Stimulated activated CD4-positive, alpha-beta T cell treated with anti-CD3 and anti-CD28 coated beads, Interleukin-15, amount 100 ng/mL, for 24 hours (primary cell): Measurements from ENCODE around the gene FKRP.

Experiments
- DNase-seq: peaks from one replicate; pipeline ENCODE4 v3.0.0-alpha.2; 2020

The FKRP gene

GRCh38 chr19:46719629-46720502 lies 26.0 kb upstream of the FKRP start:
- DNase-seq: no peak

DNA sequence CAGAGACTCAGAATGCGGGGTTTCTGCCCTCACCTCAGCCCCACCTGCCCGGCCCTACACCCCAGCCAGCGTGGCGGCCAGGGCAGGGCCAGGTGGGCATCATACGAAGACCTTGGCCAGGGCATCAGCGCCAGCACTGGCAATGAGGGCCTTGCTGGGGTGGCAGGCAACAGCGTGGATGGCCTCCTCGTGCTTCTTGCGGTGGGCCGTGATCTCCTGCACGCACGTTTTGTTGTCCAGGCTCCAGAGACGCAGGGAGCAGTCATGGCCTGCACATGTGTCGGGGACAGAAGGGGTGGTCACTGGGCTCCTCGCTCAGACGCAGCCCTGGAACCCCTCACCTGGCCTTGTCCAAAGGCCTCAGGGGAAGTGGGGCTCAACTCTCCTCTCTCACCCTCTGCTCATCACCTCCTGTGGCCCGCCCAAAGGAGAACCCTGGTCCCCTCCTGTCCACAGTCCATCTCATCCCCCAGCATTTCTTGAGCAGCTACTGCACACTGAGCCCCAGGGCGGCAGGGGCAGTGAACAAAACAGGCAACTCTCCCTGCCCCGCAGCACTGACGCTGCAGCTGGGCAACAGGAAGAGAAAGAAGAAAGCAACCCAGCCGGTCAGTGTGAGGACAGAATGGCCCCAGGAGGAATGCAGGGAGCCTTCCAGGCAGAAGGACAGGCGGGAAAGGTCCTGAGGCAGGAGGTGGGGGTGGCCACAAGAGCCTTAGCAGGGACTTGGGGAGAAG lies 25.2 kb upstream of the FKRP start:
- DNase-seq: no peak

GRCh38 chr19:46721269-46722003 lies 24.4 kb upstream of the FKRP start:
- DNase-seq: no peak

DNA sequence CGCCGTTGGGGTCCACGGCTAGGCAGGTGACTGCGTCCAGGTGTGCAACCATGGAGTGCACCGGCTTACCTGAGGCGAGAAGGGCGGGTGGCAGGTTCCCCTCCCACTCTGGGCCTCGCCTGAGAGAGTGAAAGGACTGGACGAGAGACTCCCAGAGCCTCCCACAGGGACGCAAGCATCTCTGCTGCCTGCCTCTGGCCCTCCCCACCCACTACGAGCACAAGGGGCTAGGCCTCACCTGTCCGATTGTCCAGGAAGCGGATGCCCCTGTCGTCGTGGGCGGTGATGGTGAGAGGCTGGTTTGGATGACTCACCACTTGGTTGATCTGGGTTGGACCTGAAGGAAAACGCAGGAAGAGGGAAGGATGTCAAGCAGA lies 23.9 kb upstream of the FKRP start:
- DNase-seq: no peak

DNA sequence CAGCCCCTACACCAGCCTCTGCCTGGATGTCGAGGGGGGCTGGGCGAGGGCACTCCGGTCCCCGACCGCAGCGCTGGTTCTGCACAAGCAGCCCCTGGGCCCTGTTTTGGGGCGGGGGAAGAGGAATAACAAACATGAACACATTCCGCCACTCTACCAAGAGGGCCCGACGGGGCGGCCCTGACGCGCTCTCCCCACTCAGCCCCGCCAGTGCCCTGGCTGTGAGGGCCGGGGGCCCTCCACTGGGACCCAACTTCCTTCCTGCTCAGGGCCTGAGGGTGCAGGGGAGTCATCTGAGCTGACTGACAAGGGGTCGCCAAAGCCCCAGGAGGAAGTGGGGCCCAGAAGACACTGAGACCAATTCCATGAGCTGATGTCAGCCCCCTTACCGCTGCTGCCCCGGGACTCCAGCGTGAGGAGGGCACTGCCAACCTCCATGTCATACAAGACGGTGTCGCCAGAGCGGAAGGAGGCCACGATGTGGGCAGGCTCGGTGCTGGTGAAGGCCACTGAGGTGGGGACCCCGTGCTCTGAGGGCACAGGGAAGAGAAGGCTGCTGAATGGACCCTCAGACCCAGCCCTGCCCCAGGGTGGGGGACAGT lies 23.3 kb upstream of the FKRP start:
- DNase-seq: no peak

GRCh38 chr19:46723023-46723461 lies 22.8 kb upstream of the FKRP start:
- no peak for DNase-seq

DNA sequence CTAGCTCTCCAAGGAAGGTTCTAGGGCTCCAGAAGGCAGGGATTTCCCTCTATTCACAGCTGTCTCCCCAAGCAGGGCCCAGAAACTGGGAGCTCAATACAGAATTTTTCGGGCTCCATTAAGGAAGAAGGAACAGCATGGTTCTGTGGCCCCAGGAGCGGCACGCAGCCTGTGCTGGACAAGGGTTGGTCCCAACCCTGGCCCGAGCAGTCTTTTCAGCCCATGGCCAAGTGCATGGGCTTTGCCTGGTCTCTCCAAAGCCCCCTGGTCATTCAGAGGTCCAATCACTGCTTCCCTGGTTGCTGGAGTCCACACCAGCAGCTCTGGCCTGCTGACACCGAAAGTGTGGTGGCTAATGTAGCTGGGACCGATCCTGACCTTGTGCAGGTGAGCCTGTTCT lies 22.4 kb upstream of the FKRP start:
- DNase-seq: no peak

GRCh38 chr19:46724468-46724867 lies 21.4 kb upstream of the FKRP start:
- no peak for DNase-seq

- DNase-seq: no peak
Observed at GRCh38 chr19:46725036-46725820, 20.6 kb upstream of the FKRP start.

- DNase-seq: no peak
Observed at GRCh38 chr19:46725859-46726393, 19.9 kb upstream of the FKRP start.

- DNase-seq: no peak
Observed at GRCh38 chr19:46726551-46726950, 19.3 kb upstream of the FKRP start.

GRCh38 chr19:46726971-46727501 lies 18.8 kb upstream of the FKRP start:
- no peak for DNase-seq

DNA sequence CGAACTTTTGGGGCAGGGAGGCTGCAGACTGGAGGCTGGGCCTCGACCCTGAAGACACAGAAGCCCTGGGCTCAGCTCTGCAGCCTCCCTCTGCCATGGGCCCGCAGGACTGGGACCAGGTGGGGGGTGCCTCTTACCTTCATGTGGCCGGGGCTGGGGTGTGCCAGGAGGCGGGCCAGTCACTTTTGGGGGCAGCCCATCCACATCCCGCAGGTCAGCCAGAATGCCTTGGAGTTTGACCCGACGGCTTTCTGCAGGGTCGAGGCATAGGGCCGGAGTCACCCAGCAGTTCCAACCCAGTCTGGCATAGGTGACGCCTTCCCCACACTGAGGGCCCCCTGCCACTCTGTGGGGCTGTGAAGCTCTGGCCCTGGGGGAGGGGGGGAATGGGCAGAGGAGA lies 18.1 kb upstream of the FKRP start:
- DNase-seq: no peak

DNA sequence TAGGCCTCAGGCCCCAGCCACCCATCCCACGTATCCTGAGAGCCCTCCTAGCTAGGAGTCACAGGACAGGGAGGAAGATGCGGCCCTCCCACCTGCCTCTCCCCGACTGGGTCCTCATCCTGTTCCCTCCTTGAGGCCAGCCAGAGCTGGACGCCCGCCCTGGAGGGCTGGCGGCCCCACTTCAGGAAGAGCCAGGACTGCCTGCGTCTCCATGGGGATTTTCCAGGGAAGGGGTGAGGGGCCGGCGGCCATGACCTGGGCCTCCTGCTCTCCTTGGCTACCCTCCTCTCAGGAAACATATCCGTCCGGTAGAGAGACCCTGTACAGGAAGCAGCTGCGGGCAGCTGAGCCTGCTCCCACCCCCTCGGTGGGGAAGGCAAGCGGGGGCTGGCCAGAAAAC lies 17.6 kb upstream of the FKRP start:
- DNase-seq: no peak

- peak; percentile 85 for DNase-seq
Observed at GRCh38 chr19:46728693-46729339, 17.0 kb upstream of the FKRP start.

DNA sequence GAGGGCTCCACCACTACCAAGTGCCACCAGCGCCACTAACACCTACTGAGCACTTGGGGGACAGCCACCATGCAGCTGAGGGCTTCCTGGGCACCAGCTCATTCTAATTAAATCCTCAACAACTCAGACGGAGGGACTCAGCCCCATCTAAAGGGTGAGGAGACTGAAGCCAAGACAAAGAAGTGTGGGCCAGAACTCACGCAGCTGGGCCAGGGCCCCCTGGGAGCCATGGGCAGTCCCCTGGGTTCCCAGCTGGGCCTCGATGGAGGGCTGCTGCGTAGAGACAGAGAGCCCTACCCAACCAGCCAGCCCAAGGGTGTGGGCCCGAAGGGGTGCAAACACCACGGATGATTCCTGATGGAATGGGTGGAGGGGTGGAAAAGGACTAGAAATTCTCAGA lies 16.2 kb upstream of the FKRP start:
- no peak for DNase-seq

DNA sequence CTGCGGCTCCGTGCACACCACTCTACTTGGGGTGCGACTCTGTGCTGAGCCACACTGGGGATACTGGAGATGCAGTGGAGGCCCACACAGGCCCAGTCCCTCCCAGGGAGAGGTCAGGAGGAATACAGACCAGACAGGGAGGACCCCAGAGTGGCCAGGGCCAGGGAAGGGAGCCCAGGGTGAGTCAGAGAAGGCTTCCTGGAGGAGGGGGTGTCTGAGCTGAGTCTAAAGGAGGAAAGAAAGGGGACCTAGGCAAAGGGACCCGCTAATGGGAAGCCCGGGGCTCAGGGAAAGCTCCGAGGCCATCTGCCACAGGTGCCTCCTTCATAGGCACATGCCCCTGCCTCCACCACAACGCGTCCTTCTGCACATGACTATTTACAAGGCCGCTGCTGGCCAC lies 15.7 kb upstream of the FKRP start:
- no peak for DNase-seq

DNA sequence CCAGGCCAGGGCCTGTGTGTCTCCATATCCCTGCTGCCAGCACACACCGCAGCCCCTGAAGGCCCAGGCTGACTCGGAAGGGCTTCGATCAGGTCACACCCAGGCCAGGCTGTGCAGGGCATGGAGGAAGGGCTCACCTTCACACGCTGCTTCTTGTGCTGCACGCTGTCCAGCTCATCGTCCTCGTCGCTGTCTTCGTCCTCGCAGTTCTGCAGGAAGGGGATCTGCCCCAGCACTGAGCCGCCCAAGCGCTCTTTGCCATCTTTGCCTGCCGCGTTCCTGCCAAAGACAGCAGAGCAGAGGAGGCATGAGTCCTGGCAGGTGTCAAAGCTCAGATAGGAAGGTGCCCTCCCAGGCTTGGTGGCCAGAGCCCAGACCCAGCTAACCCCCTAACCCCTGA lies 15.3 kb upstream of the FKRP start:
- DNase-seq: no peak

DNA sequence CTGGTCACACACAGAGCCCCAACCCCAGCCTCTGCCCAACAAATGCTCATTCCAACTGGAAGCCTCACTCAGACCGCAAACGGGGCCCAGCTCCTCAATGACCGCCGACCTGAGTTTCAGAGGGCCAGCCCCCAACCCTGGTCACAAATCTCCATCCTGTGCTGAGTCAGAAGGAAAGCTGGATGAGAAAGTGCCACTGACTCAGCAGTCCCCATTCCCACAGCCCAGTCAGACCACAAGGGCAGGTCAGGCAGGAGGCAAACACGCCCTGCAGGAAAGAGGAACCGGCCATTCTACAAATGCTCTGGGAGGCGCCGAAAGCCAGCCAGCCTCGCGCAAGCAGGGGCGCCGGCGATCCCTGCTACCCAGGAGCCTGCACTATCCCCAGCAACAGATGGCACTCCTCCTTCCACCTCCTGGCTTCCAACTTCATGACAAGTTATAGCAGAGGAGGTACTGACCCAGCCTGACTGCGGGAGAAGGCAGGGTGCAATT lies 14.8 kb upstream of the FKRP start:
- no peak for DNase-seq

DNA sequence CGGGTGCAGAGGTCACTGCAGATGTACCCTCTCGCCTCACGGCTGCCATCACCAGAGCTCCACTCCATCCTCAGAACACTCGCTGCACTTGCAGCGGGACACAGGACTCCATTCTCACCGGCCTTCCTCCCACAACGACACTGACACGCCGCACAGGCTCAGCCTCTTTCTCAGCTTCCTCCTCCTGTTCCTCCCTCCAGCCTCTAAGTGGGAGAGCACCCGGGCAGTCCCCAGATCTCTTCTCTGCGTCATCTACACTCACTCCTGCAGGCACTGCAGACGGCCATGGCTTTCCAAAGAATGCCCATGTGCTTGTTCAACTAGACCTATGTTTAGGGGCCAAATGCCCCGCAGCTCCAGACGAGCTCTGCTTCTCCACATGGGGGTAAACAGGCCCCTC lies 14.3 kb upstream of the FKRP start:
- no peak for DNase-seq
